GM12878 (cell line): ENCODE results near the gene XPNPEP1. TPM values are rescaled to one million over a fixed set of nuclear protein-coding genes. Genes with fewer than 3 reads are reported as not detected.

Source experiments
- ATAC-seq: fragments of 200-7000 bp; cut with Tn5 transposase; 3 replicates; pipeline ENCODE4 v1.9.1; 2020; ENCODE audit warnings: mild to moderate bottlenecking, moderate library complexity
- BruUV-seq: library from RNA; stranded (reverse); fragments of 400-500 nt; replicated peaks from 2 replicates; lab custom pipeline; 2021; lab: Mats Ljungman, UMichigan
- CTCF ChIA-PET: fragments of 300-600 bp; sonication (Branson Sonifier 250); formaldehyde crosslinking; extraction: SDS; loops from one replicate; lab custom pipeline; 2021; ENCODE audit warnings: inconsistent platforms; lab: Yijun Ruan, JAX
- POLR2A ChIA-PET: fragments of 350-600 bp; formaldehyde crosslinking; extraction: SDS; loops from one replicate; lab custom pipeline; 2021; ENCODE audit warnings: inconsistent platforms; lab: Charles Lee
- RAD21 ChIA-PET: fragments of 300-600 bp; sonication (Branson Sonifier 250); formaldehyde crosslinking; loops from one replicate; lab custom pipeline; 2023; ENCODE audit warnings: antibody characterized with exemption; ENCODE audit not compliant: unreplicated experiment; lab: Charles Lee
- SMC1A ChIA-PET: fragments of 300-600 bp; sonication (Branson Sonifier 250); formaldehyde crosslinking; loops from one replicate; lab custom pipeline; 2023; ENCODE audit not compliant: unreplicated experiment, uncharacterized antibody; lab: Charles Lee
- DNase-seq: peaks from one replicate; pipeline ENCODE4 v3.0.0-alpha.2; 2011; ENCODE audit warnings: low read depth, low spot score
- FAIRE-seq: peaks from 3 replicates; lab custom pipeline; 2011; peaks lifted over from hg19 to GRCh38; lab: Jason Lieb, UNC
- H2AFZ ChIP-seq: 2 replicates; pipeline ENCODE4 v1.6.0; 2011; ENCODE audit warnings: low read depth, low read length, control low read depth; ENCODE audit not compliant: control insufficient read depth
- H3K27ac ChIP-seq: 2 replicates; pipeline ENCODE4 v1.5.1; 2011; ENCODE audit warnings: control low read depth; ENCODE audit not compliant: control insufficient read depth, insufficient read depth
- H3K27me3 ChIP-seq, 2 experiments: replicated peaks in 1 of 2; 2 replicates each; pipeline versions ENCODE4 v1.6.0 to v1.6.1; 2011; ENCODE audit warnings: low read length in 1 of 2; ENCODE audit not compliant: control insufficient read depth in 2 of 2, insufficient read depth in 2 of 2
- H3K36me3 ChIP-seq, 2 experiments: 2 replicates each; pipeline ENCODE4 v1.5.1; 2011; ENCODE audit warnings: low read length in 1 of 2; ENCODE audit not compliant: control insufficient read depth in 2 of 2, insufficient read depth in 2 of 2
- H3K4me1 ChIP-seq: 2 replicates; pipeline ENCODE4 v1.6.1; 2011; ENCODE audit warnings: mild to moderate bottlenecking, low read length, moderate library complexity, mixed read lengths; ENCODE audit not compliant: control insufficient read depth, insufficient read depth
- H3K4me2 ChIP-seq: 2 replicates; pipeline ENCODE4 v1.6.0; 2011; ENCODE audit warnings: control low read depth; ENCODE audit not compliant: control insufficient read depth, insufficient read depth
- H3K4me3 ChIP-seq: fragments of 200-600 bp; sonication (generic); 2 replicates; pipeline ENCODE4 v1.5.1; 2016
- H3K79me2 ChIP-seq: 2 replicates; pipeline ENCODE4 v1.6.0; 2011; ENCODE audit warnings: low read length; ENCODE audit not compliant: control insufficient read depth, insufficient read depth
- H3K9ac ChIP-seq: 2 replicates; pipeline ENCODE4 v1.8.0; 2011; ENCODE audit warnings: low read length, control low read depth, mixed read lengths; ENCODE audit not compliant: control insufficient read depth, insufficient read depth
- H3K9me3 ChIP-seq: replicated peaks from 3 replicates; pipeline ENCODE4 v1.5.1; 2011; ENCODE audit warnings: mild to moderate bottlenecking, low read length; ENCODE audit not compliant: control insufficient read depth, insufficient read depth
- H4K20me1 ChIP-seq: 2 replicates; pipeline ENCODE4 v1.6.0; 2011; ENCODE audit not compliant: control insufficient read depth, insufficient read depth
- ASH2L ChIP-seq: fragments of 300-600, 200-600 bp; sonication (generic); IDR thresholded peaks from 2 replicates; pipeline ENCODE4 v1.6.1; 2017; ENCODE audit warnings: low read depth, mild to moderate bottlenecking, borderline replicate concordance
- BMI1 ChIP-seq: fragments of 450-650 bp; IDR thresholded peaks from 2 replicates; pipeline ENCODE4 v1.6.1; 2016; ENCODE audit warnings: mild to moderate bottlenecking, moderate library complexity, borderline replicate concordance
- CBFB ChIP-seq: IDR thresholded peaks from 2 replicates; pipeline ENCODE4 v1.6.1; 2016; ENCODE audit warnings: antibody characterized with exemption, low read depth
- FOS ChIP-seq: IDR thresholded peaks from 3 replicates; pipeline ENCODE4 v1.6.1; 2011; ENCODE audit warnings: borderline replicate concordance; ENCODE audit not compliant: insufficient read length; ENCODE audit errors: extremely low read depth
- KAT2A ChIP-seq: conservative IDR thresholded peaks from 2 replicates; pipeline ENCODE4 v1.6.1; 2011; ENCODE audit warnings: low read depth, low read length; ENCODE audit not compliant: control insufficient read depth
- RAD21 ChIP-seq: IDR thresholded peaks from 2 replicates; pipeline ENCODE4 v1.6.1; 2011; ENCODE audit warnings: mild to moderate bottlenecking, low read depth, low read length, moderate library complexity; ENCODE audit not compliant: insufficient read depth
- RFX5 ChIP-seq: IDR thresholded peaks from 2 replicates; pipeline ENCODE4 v1.6.1; 2011; ENCODE audit warnings: low read depth, low read length, improper control_type of control experiment
- STAT1 ChIP-seq: fragments of 450-650 bp; conservative IDR thresholded peaks from 2 replicates; pipeline ENCODE4 v1.6.1; 2014; ENCODE audit warnings: antibody characterized with exemption, mild to moderate bottlenecking
- WGBS: methylation state at CpG from one replicate; pipeline ENCODE4 v1.1.6; 2016; ENCODE audit warnings: low lambda C conversion rate; ENCODE audit not compliant: insufficient replicate concordance, insufficient coverage; ENCODE audit errors: missing lambda C conversion rate; 5-methylcytosine and 5-hydroxymethylcytosine counted together
- in situ Hi-C: fragments of 300-500 bp; cut with MboI; formaldehyde crosslinking; loops from 9 replicates; pipeline ENCODE4 v1.14.3; 2018; ENCODE audit warnings: mixed read lengths
- intact Hi-C: fragments of 100-400 bp; cut with micrococcal nuclease; formaldehyde crosslinking; loops from one replicate; pipeline ENCODE4 v1.14.2; 2022; ENCODE audit not compliant: unreplicated experiment
- polyA plus RNA-seq, 11 experiments: library from polyadenylated mRNA; depleted of rRNA in 4 of 11; unstranded in 6 of 11; stranded (reverse) in 5 of 11; fragments of >200 nt; fragmentation: Nextera tagmentation in 4 of 11; fragmentation: Illumina TruSeq in 1 of 11; extraction: Ambion mirVana in 4 of 11; extraction: Trizol in 1 of 11; gene quantifications; 1 replicate in 1 of 11; 2 replicates in 10 of 11; pipeline versions ENCODE4 v1.2.1 to v1.2.3, GENCODE V29; 2011 to 2016; ENCODE audit warnings: inconsistent platforms in 2 of 11, missing spikeins in 2 of 11, low read depth in 1 of 11
- total RNA-seq, 4 experiments: library from RNA; depleted of rRNA in 3 of 4; stranded (reverse); fragments of >200 nt in 3 of 4; fragmentation: Illumina TruSeq in 1 of 4; extraction: Trizol in 1 of 4; gene quantifications; 2 replicates each; pipeline versions ENCODE4 v1.2.1 to v1.2.3, GENCODE V29; 2013 to 2021
- TF ChIP-seq, protein P1 (sequence below): fragments of 450-650 bp; IDR thresholded peaks from 2 replicates; pipeline ENCODE4 v1.6.1; 2017; ENCODE audit warnings: mild to moderate bottlenecking, moderate library complexity

The XPNPEP1 gene
- total and polyA plus RNA-seq, 10 of the 15 experiments (the other 5 are each of a cell fraction or from before 2014, with no cell fraction given): 22.7 to 108 (median 43.5) TPM

GRCh38 chr10:109831846-109832245, 91.5 kb downstream of the XPNPEP1 start (continued):
- TF ChIP-seq, protein P1, sequence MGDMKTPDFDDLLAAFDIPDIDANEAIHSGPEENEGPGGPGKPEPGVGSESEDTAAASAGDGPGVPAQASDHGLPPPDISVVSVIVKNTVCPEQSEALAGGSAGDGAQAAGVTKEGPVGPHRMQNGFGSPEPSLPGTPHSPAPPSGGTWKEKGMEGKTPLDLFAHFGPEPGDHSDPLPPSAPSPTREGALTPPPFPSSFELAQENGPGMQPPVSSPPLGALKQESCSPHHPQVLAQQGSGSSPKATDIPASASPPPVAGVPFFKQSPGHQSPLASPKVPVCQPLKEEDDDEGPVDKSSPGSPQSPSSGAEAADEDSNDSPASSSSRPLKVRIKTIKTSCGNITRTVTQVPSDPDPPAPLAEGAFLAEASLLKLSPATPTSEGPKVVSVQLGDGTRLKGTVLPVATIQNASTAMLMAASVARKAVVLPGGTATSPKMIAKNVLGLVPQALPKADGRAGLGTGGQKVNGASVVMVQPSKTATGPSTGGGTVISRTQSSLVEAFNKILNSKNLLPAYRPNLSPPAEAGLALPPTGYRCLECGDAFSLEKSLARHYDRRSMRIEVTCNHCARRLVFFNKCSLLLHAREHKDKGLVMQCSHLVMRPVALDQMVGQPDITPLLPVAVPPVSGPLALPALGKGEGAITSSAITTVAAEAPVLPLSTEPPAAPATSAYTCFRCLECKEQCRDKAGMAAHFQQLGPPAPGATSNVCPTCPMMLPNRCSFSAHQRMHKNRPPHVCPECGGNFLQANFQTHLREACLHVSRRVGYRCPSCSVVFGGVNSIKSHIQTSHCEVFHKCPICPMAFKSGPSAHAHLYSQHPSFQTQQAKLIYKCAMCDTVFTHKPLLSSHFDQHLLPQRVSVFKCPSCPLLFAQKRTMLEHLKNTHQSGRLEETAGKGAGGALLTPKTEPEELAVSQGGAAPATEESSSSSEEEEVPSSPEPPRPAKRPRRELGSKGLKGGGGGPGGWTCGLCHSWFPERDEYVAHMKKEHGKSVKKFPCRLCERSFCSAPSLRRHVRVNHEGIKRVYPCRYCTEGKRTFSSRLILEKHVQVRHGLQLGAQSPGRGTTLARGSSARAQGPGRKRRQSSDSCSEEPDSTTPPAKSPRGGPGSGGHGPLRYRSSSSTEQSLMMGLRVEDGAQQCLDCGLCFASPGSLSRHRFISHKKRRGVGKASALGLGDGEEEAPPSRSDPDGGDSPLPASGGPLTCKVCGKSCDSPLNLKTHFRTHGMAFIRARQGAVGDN: no peak
- no peak for TF ChIP-seq KAT2A
- no peak for TF ChIP-seq STAT1
- no peak for TF ChIP-seq CBFB

GRCh38 chr10:109824206-109824605, 99.1 kb downstream of the XPNPEP1 start:
- Histone ChIP-seq H4K20me1 (no peaks in the 10 kb centered on the region), H3K9ac (no peak overlapping the region), H2AFZ (no peak overlapping the region), H3K36me3 (no peaks in the 10 kb centered on the region), H3K79me2 (no peaks in the 10 kb centered on the region), H3K27ac (no peak overlapping the region), H3K4me3 (no peak overlapping the region), H3K27me3 (no peaks in the 10 kb centered on the region), H3K4me1 (no peaks in the 10 kb centered on the region), H3K4me2 (no peak overlapping the region), H3K9me3 (no peaks in the 10 kb centered on the region)
- ATAC-seq: no peak
- no peak for TF ChIP-seq RFX5
- no peak for TF ChIP-seq FOS
- no peak for TF ChIP-seq BMI1
- TF ChIP-seq ASH2L: no peak
- TF ChIP-seq RAD21: no peak
- in situ Hi-C loops: no loop called here
- intact Hi-C loops: no loop called here
- FAIRE-seq: no peak
- RAD21 ChIA-PET: no interaction called here
- CTCF ChIA-PET: no interaction called here
- no peak for DNase-seq
- 0% methylated on average over 1 of the region's 1 CpG for WGBS
- SMC1A ChIA-PET: no interaction called here
- no TSS peak for BruUV-seq
- POLR2A ChIA-PET: no interaction called here
